Measurements from ENCODE around the gene HDHD5.

The HDHD5 gene

GRCh38 chr22:17105143-17106129 lies 53.6 kb downstream of the HDHD5 start:
- no peak for DNase-seq

GRCh38 chr22:17104336-17104935 lies 54.6 kb downstream of the HDHD5 start:
- DNase-seq, result no peak

- no peak for DNase-seq
These were observed 55.7 kb downstream of the HDHD5 start for GRCh38 chr22:17103351-17103750.

- DNase-seq, result no peak
These were observed 56.8 kb downstream of the HDHD5 start for GRCh38 chr22:17102297-17102667.

GRCh38 chr22:17101475-17102296 lies 57.4 kb downstream of the HDHD5 start:
- DNase-seq, result no peak

- DNase-seq, result no peak
These were observed 58.5 kb downstream of the HDHD5 start for GRCh38 chr22:17100621-17101020.

- no peak for DNase-seq
These were observed 60.7 kb downstream of the HDHD5 start for GRCh38 chr22:17098379-17098819.

- DNase-seq, result no peak
These were observed 61.4 kb downstream of the HDHD5 start for GRCh38 chr22:17097701-17098100.

GRCh38 chr22:17097062-17097461 lies 62.0 kb downstream of the HDHD5 start:
- DNase-seq, result no peak

- DNase-seq, result no peak
These were observed 63.0 kb downstream of the HDHD5 start for GRCh38 chr22:17096071-17096470.

- no peak for DNase-seq
These were observed 63.5 kb downstream of the HDHD5 start for GRCh38 chr22:17095538-17095937.

GRCh38 chr22:17093081-17093480 lies 66.0 kb downstream of the HDHD5 start:
- DNase-seq, result no peak

- DNase-seq, result no peak
These were observed 67.2 kb downstream of the HDHD5 start for GRCh38 chr22:17091851-17092250.

GRCh38 chr22:17090550-17090949 lies 68.5 kb downstream of the HDHD5 start:
- no peak for DNase-seq

Data from femur (tissue), 1 donor.